HG02973 (cell line): Measurements from ENCODE around the gene P2RY2.

Source experiments
- ATAC-seq: cut with Tn5 transposase; IDR thresholded peaks from one replicate; pipeline ENCODE4 v1.9.1; 2021; ENCODE audit warnings: moderate library complexity; ENCODE audit not compliant: unreplicated experiment

The P2RY2 gene

DNA sequence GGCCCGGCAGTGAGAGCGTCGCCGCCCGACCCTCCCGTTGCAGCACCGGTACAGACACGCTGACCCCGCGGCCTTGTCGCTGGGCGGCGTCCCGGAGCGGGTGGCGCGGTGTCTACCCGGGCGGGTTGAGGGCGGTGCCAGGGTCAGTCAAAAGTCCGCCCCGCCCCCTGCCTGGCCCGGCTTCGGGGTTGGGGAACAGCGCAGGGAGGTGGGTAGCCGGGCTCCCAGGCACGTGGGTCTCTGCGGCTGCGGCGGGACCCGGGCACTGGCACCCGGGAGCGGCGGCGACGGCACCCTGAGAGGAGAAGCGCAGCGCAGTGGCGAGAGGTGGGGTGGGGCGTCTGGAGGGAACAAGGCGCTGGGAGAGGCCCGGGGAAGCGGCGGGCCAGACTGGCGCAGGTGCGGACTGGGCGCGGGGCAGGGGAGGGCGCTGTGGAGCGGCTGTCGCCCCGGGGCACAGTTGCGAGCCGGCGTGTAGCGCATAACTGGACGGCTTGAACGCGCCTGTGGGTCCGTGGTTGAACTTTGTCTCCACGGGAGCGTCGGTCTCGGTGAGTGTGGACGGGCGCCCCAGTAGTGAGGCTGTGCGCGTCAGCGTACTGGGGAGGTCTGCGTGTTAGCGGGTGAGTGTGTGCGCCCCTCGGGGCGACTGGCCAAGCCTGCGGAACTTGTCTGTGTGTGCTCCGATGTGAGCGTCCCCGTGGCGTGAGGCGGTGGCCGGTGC lies at the start of gene P2RY2:
TSS of gene P2RY2 (plus strand) at position 176 of the 724 bp plus-strand sequence. CDS start 15,879 bp downstream, outside the sequence.
- no peak for ATAC-seq

- ATAC-seq: no peak
Observed at GRCh38 chr11:73168925-73169579, 49.0 kb upstream of the P2RY2 start.

- ATAC-seq: no peak
Observed at GRCh38 chr11:73170140-73170539, 47.9 kb upstream of the P2RY2 start.

DNA sequence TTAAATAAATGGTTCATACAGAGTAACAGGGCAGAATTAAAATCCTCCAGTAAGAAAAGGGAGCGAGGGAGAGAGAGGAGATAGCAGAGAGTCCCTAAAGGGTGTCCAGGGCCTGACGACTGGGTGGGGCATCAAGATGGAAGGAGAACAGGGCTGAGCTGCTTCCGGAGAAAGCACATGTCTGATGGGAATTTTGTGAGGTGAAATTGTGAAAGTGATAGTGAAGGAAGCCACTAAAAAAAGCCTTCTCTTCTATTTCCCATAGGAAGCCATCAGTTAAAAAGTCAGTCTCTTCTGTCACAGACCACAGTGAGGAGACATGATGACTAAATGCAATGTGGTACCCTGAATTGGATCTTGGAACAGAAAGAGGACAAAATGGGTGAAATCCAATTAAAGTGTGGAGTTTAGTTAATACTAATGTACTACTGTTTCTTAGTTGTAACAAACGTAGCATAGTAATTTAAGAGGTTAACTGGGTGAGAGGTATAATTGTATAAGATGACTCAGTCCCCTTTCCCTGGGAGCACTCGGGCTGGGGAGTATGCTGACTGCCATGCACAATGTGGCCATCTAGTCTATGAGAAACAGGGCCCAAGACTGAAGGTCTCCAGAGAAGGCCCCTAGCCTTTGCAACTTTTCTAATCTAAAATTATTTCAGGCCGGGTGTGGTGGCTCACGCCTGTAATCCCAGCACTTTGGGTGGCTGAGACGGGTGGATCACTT lies 46.5 kb upstream of the P2RY2 start:
- ATAC-seq: no peak

GRCh38 chr11:73172992-73173656 lies 45.0 kb upstream of the P2RY2 start:
- ATAC-seq: no peak

DNA sequence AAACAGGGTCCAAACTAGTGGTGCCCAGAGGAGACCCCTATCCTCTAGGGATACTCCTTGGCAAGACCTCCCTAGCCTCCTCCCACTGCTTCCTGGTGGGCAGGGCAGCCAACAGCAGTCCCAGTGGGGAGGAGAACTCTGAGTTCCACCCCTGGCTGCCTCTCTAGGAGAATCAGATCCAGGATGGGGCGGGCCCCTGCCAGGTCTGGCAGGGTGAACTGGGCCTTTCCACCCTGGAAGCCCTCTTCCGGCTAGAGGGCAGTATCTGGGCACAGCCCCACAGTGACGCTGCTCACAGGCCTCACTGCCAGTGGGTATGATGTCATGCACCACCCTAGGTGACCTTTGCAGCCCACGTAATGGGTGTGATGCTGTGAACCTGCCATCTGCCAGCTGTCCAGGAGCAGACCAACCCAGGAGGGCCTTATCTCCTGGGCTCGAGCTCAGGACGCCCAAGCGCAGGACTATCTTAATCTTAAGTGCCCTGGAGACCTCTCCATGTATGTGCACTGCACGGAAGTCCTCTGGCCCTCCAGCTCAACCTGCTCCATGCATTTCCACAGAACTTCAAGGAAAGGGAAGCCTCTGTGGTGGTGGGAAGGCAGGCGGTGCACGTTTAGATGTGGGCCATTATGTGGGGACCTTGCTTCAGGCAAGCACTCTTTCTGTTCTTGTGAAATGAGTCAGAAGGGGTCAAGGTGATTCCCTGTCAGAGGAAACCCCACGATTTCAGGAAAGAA lies 44.2 kb upstream of the P2RY2 start:
- no peak for ATAC-seq

DNA sequence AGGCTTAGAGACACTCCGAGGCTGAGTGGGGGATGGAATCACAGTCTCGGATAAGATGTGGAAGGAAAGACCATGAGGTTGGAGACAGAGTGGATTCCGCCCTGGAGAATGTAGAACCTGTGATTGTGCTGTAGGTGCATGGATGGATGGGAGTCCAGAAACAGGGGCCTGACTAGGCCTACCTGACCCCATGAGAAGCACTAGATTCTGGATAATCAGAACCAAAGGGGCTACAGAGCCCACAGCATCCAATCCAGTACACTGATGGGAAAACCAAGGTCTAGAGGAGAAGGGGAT lies 43.6 kb upstream of the P2RY2 start:
- no peak for ATAC-seq

DNA sequence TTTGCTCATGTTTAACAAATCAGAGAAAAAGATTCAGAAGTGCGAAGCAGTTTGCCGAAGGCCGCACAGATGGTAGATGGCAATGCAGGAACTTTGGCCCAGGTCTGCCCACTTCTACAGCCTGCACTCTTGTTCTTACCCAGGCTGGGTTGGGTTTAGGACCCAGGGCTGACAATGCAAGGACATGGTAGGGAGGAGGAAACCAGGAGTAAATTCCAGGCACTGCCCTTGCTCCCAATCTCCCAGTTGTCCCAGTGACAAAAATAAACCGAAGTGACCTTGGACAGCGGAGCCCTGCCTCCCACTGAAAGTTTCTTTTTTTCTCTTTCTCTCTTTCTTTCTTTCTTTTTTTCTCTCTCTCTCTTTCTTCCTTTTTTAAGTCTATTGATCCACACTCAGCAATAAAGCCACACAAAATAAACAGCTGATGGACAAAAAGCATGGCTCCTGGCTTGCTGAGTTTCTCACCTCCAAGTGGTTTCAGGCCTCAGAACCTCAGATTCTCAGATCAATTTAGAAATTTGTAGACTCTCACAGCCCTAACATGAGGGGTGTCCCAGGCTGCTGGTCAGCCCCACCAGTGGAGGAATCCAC lies 42.4 kb upstream of the P2RY2 start:
- ATAC-seq: no peak

DNA sequence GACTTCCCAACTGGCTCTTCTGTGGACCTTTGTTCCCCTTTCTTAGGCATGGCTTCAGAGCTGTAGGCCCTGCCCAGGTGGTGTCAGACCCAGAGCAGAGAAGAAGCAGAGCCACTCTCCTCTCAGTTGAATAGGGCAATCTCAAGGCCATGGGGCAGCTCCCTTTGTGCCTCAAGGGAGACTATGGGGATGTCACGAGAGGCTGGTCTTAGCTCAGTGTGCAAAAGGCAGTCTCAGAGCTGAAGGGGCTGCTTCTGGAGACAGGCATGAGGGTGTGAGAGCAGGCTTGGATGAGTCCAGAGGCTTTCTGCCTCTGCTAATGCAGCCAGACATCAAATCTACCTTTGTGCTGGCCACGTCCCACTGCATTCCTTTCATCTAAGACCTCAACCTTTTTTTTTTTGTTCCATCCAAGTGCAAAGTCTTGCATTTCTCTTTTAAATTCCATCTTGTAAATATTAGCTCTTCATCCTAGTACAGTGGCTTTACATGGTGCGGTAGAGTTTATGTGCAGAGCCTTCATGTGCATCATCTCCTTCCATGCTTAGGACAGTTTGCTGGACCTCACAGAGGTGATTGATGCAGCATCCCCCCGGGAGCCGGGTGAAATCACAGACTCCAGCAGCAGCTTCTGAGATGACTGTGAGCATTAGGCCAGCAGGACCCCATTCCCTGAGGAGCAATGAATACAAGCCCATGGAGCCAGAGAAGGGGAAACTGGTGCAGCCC lies 41.8 kb upstream of the P2RY2 start:
- no peak for ATAC-seq

GRCh38 chr11:73176874-73177155 lies 41.3 kb upstream of the P2RY2 start:
- ATAC-seq: no peak

- ATAC-seq: no peak
Observed at GRCh38 chr11:73177380-73177777, 40.7 kb upstream of the P2RY2 start.

- ATAC-seq: no peak
Observed at GRCh38 chr11:73177778-73178539, 40.1 kb upstream of the P2RY2 start.

DNA sequence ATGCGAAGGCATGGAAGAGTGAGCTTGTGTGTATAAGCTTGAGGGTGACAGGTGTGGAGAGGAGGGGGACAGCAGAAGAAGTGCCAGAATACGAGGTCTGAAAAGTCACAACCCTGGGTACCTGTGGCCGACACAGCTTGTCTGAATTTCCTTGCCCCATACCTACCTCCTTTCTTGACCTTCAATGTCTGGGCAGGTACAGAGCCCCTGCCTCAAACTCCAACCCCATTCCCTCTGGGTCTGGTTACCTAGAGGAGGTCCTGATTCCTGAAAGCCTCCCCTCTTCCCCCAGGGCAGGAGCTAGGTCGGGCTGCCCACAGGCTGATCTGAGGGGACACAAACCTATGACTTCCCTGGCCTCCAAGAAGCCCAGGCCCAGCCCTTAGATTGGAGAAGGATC lies 39.4 kb upstream of the P2RY2 start:
- no peak for ATAC-seq

- no peak for ATAC-seq
Observed at GRCh38 chr11:73182824-73183321, 35.2 kb upstream of the P2RY2 start.

GRCh38 chr11:73184953-73185671 lies 33.0 kb upstream of the P2RY2 start:
- ATAC-seq: no peak

DNA sequence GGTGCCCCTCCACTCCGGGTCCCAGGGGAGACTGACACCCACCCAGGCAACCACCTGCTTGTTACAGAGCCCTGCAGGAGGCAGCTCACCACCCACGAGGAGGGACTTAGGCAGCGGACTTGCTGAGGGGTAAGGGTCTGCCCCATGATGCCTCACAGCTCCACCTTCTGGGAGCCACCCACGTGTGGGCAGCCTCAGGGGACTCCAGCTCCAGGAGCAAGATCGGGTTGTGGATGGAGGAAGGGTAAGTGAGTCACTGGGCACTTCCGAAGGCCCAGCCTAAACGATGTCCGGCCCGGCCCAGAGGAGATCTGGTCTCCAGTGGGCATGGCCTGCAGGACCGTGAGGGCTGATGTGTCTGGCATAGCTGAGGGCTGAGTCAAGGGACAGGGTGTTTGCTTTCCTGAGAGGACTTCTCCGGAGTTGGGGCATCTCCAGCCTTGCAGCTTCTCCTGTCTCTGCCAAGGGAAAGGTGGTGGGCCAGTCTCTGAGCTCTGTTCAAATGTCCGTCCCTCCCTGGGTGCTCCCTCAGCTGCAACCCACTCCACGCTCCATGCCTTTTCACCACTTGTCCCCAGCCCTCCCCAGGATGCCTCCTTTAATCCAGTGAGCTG lies 32.3 kb upstream of the P2RY2 start:
- no peak for ATAC-seq

GRCh38 chr11:73186294-73186850 lies 31.7 kb upstream of the P2RY2 start:
- no peak for ATAC-seq

GRCh38 chr11:73186886-73187285 lies 31.2 kb upstream of the P2RY2 start:
- ATAC-seq: no peak
